ENCODE data around the gene ADGRL3.

The ADGRL3 gene

GRCh38 chr4:62118558-62118957 is 918.4 kb downstream of the ADGRL3 start:
- DNase-seq (ENCODE audit: low read depth) = no peak

- DNase-seq (ENCODE audit: low read depth) = no peak
These were observed 919.1 kb downstream of the ADGRL3 start for GRCh38 chr4:62119195-62119594.

- DNase-seq (ENCODE audit: low read depth) = no peak
These were observed 926.1 kb downstream of the ADGRL3 start for GRCh38 chr4:62126064-62126732.

Data from amniotic epithelial cell (primary cell).